HG03575 (cell line): ENCODE measurements around the gene NLRP9.

Experiments used
- ATAC-seq: cut with Tn5 transposase; IDR thresholded peaks from one replicate; pipeline ENCODE4 v1.9.1; 2021; ENCODE audit not compliant: unreplicated experiment, insufficient number of reproducible peaks, low FRiP score; ENCODE audit errors: extremely low read depth

NLRP9 gene

DNA sequence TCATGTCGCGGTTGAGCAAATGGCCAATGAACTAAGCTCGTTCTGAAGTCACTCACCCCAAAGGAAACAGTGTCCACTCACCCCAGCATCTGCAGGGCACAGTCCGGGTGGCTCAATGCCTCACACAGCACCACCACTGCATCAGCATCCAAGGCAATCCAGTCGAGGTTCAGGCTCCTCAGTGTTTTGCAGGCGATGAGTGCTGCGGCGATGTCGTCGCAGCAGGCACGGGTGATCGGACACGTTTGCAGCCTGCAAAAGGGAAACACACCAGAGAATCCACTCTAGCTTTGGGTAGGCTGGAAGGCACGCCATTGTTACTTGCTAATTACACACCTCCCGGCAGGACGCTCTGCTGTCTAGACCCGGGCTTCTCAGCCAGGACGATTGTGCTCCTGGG lies 26.5 kb downstream of the NLRP9 start:
- ATAC-seq: no peak

DNA sequence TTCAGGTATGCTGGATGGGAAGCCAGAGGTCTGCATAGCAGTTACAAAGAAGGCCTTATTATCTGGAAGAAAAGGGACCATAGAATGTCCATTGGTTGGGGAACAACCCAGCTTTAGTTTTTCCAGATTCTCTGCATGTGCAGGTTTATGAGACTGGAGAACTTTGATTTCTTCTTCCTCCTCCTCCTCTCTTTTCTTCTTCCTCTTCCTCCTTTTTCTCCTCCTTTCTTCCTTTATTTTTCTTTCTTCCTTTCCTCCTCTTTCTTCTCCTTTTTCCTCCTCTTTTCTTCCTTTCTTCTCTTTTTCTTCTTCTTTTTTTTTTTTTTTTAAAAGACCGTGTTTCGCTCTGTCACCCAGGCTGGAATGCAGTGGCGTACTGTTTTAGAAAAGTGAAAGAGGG lies 32.2 kb downstream of the NLRP9 start:
- ATAC-seq: no peak

DNA sequence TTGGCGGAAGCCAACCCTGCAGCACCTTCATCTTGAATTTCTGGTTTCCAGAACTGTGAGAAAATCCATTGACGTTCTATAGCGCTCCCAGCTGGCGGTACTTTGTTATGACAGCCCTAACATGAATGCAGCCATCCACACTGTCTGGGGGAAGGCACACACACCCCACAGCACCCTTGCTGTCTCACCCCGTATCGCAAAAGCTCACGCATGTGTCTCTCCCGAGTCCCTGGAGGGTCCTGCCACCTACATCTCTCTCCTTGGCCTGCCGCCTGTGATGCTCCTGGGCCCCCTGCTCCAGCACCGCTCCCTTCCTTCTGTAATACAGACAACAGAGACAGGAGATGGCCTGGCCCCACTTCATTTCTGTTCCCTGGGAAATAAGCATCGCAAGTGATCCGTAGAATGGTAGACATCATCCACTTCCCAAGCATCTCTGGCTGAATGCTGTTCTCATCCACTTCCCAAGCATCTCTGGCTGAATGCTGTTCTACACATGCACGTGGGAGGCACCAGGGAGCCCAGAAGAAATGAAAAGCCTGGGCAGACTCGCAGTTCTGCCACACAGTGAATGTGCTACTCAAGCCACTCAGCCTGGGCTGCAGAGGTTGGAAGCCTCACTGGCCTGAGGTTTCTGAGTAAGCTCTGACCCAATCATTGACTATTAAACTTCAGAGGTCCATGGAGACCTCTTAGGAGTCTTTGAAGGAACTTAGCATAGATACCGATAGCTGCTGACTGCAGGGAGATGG lies 33.5 kb downstream of the NLRP9 start:
- no peak for ATAC-seq

DNA sequence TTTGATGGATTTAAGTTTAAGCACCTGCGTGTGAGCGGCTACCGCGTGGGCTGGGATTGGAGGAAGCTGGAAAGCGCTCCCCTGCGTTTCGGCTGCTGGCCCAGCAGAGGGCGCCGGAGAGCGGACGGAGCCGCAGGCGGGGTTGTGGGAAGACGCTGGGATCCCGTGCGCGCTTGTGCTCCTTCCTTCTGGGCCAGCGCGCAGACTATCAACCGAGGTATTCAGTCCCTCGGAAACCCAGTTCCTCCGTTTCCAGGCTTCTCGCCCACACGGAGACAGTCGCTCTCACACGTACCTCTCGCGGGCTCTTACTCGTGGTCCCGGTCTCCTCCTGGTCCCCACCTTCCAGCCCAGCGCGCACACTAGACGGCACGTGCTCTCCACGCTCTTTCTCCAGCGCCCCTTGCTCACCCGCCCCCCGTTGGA lies 34.4 kb downstream of the NLRP9 start:
- ATAC-seq: no peak

DNA sequence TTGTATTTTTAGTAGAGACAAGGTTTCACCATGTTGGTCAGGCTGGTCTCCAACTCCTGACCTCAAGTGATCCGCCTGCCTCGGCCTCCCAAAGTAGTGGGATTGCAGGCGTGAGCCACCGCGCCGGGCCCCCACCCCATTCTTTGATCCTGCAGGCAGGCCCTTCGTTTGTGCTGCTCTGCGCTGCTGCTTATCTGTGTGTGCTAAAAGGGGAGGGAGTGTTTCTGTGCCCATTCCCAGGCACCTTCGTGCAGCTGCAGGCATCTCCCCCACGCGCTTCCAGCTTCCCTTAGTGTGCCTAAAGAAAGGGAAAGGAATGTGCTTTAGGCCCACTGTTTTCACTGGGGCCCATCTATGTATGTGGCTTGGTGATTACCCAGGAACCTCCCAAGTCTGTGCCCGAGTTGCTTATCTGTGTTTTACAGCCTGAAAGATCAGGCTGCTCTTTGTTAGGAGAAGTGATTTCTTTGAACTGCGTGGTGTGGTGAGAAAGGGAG lies 36.0 kb downstream of the NLRP9 start:
- ATAC-seq: no peak

DNA sequence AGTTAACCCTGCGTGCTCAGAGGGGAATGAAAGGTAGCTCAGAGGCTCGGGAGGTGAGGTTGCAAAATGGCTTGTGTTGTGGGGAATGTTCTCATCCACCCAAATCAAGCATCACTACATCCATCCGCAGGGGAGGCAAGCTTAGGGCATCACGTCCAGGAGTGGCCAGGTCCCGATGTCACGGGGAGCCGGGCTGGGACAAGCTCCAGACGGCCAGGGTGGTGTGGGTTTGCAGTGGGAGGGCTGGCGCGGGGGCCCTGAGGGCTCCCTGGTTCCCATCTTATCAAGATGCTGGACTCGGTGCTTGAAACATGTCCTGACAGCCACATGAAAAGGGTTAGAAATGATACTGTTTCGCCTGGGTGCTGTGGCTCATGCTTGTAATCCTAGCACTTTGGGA lies 37.4 kb downstream of the NLRP9 start:
- no peak for ATAC-seq

DNA sequence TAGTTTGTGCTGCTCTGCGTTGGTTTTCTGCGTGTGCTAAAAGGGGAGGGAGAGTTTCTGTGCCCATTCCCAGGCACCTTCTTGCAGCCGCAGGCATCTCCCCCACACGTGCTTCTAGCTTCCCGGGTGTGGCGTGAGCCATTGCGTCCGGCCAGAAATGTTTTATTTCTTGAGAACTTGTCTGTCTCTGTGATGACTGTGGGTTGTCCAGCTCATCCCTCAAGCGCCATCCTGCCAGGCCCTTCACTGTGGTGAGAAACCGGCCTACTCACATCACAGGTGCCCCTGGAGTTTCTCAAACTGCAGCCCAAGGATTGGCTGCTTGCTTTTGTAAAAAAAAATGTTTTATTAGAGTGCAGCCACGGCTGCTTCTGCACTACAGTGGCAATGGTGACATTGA lies 39.0 kb downstream of the NLRP9 start:
- ATAC-seq: no peak

DNA sequence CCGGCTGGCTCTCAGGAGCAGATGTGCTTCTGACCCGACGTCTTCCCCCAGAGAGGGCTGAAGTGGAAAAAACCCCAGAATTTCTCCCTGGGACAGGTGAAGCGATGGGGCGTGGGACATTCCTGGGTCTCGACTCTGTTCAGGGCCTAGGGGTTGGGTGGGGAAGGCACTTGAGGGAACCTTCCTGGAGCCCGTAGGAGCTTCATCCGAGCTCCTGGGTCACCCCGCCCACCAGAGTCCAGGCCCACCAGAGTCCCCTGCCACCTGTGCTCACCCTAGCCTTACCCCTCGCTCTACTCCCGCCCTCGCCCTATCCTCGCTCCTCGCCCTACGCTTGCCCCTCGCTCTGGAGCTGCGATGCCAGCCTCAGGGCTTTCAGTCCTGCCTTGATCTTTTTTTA lies 39.9 kb downstream of the NLRP9 start:
- ATAC-seq: no peak

DNA sequence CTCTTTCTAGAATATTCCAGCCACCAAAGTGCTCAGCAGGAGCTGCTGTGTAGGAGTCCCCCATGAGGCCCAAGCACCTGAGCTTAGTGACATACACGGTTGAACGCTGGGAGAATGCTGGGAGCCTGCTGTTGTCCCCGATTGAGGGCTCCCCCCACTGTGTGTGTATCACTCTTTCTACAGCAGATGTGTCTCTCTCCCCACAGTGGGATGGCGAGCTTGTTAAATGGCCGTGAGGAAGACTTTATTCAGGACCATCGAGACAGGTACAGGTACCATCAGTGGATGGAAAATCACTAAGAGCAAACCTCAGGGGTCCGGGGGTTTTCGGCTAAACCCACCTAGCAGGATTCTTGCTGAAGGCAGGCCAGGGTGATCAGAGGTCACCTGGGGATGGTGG lies 40.5 kb downstream of the NLRP9 start:
- no peak for ATAC-seq

DNA sequence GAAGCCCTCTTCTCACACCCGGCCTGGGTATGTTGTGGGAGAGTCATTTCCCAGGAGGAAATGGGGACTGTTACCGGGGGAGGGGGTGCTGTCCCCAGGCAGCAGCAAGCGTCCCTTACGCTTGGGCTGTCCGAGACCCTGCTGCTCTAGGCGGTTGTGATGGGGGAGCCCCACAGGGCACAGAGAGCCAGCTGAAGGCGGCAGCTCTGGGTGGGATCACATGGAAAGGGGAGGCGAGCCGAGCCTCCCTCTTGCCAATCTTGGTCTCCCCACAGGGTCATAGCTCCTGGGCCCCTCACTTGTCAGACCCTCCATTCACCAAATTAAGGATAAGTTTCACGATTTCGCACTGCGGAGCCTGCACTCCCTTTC lies 41.1 kb downstream of the NLRP9 start:
- no peak for ATAC-seq

DNA sequence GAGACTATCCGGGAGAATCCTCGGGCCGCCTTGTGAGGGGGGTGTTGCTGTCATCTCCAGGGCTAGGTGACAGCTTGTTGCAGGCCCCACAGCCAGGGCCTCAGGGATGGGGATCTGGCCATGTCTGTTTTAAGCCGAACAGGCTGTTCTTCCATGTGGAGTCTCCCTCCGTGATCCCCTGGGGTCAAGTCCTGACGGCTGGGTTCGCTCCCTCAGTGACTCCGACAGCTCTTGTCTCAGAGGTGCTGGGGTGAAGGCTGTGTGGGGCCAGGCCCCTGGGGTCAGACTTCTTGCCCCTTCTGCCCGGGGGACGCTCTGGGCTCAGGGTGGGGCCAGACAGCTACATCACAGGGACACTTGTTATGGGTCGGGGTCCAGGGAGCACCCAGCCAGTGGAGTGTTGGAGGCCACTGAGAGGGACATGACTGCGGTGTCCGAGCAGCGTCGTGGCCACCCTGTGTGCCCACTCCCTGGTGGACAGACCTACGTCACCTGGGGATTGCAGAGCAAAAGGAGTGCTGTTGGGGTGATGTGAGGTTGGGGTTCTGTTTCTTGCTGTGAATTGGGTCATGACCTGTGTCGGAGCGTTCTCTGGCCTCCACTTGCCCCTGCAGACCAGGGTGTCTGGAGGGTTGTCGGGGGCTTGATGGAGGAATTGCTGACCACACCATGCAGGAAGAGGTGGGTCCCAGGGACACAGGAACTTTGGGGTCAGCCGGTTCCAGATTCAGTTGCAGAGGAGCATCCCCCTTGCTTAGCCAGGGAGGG lies 41.7 kb downstream of the NLRP9 start:
- no peak for ATAC-seq

DNA sequence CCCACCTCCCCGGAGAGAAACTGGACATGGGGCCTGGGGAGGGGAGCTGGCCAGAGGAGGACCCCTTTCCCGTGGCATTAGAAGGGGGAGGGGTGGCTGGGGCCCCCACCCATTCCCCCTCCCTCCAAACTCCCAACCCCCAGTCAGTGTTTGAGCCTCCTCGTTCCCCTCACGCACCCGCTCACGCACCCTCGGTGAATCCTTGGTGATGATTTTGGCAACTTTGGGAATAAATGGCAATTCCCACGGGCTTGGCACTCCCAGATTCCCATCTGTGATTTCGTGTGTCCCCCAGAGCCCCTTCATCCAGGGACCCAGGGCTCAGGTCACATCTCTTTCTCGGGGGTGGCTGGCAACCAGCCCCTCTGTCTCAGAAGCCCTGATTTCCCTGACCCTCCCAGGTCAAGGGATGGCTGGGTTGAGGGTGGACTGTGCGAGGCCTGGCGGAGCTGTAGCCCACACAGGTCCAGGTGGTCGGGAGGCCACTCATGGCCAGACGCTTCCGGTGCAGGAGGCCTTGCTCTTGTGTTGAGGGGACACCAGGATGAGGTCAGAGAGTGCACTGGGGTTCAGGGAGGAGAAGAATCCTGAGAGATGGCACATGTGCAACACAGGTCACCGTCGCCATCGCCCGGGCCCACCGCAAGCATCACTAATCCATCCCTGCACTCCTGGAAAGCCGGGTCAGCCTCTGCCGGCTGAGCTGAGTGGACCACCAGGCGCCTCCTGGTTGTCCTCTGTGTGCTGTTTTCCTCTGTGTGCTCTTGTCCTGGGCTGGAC lies 42.5 kb downstream of the NLRP9 start:
- ATAC-seq: no peak

DNA sequence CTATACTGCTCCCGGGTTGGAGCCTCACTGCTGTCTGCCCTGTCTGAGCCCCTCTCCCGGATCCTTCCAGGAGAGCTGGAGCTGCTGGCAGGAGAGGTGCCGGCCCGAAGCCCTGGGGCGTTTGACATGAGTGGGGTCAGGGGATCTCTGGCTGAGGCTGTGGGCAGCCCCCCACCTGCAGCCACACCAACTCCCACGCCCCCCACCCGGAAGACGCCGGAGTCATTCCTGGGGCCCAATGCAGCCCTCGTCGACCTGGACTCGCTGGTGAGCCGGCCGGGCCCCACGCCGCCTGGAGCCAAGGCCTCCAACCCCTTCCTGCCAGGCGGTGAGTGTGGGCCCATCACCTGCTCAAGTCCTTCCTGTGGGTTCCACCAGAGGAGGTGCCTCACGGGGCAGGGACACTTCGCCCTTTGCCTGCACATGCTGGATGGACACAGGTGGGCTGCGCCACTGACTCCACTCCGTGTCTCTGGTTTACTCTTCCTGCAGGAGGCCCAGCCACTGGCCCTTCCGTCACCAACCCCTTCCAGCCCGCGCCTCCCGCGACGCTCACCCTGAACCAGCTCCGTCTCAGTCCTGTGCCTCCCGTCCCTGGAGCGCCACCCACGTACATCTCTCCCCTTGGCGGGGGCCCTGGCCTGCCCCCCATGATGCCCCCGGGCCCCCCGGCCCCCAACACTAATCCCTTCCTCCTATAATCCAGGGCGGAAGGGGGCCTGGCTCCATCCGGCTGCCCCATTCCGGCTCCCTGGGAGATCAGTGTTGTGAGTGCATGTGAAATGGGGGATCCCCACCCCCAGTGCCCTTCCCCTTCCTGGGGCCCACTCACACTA lies 43.3 kb downstream of the NLRP9 start:
- no peak for ATAC-seq

DNA sequence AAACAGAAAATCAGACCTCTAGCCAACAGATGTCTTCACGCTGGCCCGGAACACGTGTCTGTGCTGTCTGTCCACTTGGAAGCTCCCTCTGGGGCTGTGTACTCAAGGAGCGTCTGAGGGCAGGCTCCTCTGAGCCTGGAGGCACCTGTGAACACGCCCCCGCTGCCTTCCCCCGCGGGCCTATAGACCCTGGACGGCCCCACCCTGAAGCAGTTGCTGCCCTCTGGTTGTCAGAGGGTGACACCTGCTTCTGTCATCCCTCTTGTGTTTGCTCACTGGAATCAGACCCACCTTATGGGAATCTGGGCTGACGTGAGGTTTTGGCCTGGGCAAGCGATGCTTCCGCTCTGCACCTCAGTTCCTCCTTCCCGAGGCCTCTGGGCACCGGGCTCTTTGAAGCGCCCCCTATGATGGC lies 44.0 kb downstream of the NLRP9 start:
- ATAC-seq: no peak

DNA sequence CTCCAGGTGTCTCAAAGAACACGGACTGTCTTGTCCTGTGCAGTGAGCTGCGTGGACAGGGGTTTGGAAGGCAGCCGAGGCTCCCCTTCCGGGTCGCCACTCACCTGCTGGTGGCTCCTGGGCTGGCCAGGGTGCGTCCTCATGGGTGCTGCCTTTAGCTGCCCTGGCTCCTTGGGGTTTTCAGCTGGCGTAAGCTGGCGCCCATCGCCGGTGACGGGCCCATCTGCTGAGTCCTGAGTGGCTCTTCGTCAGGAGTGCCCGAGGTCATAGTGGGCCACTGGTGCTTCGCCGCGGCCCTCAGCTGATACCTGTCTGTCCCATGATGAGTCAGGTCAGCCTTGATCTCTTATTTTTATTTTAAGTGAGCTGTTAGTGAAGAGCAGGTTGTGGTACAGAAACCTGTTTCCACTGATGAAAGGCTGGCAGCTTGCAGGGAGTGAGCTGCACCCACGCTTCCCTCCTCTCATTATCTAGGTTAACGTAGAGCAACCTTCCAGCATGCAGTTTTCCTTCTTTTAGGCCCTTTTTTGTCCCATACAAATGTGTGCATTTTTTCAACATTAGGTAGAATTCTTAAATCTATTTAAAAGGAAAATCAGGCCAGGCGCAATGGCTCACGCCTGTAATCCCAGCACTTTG lies 44.7 kb downstream of the NLRP9 start:
- ATAC-seq: no peak

DNA sequence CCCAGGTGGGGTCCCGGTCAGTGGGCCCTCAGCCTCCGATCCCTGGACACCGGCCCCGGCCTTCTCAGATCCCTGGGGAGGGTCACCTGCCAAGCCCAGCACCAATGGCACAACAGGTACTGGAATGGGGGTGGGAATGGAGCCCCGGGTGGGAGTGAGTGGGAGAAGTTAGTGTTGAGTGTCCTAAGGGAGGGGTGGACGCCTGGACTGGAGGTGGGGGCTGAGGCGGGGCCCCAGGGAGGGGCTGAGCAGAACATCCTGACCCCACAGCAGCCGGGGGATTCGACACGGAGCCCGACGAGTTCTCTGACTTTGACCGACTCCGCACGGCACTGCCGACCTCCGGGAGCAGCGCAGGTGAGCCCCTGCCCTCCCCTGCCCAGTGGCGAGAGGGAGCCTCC lies 45.5 kb downstream of the NLRP9 start:
- ATAC-seq: no peak

DNA sequence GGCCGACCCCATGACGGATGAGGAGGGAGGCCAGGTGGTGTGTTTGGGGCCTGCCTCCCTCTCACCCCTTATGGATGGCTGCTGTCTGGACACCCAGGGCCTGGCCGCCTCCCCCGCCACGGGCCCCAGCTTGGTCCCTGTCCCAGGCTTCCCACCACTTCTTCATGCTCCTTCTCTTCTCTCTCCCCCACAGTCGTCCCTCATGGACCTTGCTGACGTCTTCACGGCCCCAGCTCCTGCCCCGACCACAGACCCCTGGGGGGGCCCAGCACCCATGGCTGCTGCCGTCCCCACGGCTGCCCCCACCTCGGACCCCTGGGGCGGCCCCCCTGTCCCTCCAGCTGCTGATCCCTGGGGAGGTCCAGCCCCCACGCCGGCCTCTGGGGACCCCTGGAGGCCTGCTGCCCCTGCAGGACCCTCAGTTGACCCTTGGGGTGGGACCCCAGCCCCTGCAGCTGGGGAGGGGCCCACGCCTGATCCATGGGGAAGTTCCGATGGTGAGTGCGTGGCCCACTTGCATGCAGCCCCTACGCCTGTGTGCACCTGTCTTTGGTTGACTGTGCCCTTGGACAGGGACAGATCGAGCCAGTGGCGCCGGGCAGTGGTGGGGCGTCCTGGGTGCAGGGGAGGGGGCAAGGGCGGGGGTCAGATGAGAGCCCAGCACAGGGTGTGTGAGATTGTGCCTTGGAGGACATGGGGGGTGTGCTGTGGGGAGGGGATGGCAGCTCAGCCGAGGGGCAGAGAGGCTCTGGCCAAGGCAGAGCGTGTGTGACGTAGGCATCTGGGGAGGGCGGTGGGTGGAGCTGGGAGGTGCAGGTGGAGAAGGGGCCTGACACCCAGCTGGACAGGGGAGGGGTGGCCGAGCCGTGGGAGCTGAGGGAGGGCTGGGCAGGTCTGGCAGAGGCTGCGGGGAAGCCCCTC lies 46.4 kb downstream of the NLRP9 start:
- no peak for ATAC-seq
